ENCODE data around the gene TMEM191C. TPM values are rescaled to one million over a fixed set of nuclear protein-coding genes. Genes with fewer than 3 reads are reported as not detected.

Gene TMEM191C
- total and polyA plus RNA-seq, 10 donors: 0.94 to 6.6 (median 2.9) TPM

DNA sequence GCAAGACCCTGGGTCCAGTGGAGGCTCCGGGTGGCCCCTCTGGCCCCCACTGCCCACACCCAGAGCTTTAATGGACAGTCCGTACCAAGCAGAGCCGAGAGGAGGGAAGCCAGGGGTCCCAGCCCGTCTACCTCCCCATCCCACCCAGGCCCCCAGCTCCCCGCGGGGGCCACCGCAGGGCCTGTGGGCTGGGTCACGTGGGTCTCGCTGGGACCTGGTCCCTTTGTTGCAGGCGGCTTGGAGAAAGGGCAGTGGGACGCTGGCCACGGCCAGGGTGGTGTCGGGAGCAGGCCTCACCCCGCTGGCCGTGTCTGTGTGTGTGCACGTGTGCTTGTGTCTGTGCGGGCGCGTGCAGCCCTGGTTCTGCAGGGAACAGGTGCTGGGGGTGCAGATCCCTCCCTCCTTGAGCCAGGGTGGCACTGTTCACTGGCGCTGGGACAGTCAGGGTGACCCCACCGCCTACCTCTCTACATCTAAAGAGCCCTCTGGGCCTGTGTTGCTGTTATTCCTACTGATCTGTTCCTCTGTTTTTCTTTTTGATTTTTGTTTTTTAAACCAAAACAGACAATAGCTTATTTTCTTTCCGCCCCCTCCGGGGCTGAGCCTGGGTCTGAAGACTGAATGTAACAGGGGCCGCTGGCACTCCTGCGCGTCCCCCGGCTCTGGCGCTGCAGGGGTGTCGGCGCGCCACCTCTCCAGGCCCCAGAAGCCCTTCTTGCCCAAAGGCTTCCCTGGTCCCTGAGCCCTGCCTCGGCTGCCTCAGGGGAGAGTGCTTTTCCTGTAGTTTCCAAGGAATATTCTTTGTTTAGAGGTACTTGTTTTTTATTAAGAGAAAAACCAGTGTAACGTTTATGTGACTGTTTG, 20.1 kb upstream of the TMEM191C start:
- TF ChIP-seq POLR2AphosphoS5 (IDR thresholded peaks at IDR 0.05) (no peak), POLR2A (IDR thresholded peaks at IDR 0.05) (no peak)
- TF ChIP-seq, protein P1, sequence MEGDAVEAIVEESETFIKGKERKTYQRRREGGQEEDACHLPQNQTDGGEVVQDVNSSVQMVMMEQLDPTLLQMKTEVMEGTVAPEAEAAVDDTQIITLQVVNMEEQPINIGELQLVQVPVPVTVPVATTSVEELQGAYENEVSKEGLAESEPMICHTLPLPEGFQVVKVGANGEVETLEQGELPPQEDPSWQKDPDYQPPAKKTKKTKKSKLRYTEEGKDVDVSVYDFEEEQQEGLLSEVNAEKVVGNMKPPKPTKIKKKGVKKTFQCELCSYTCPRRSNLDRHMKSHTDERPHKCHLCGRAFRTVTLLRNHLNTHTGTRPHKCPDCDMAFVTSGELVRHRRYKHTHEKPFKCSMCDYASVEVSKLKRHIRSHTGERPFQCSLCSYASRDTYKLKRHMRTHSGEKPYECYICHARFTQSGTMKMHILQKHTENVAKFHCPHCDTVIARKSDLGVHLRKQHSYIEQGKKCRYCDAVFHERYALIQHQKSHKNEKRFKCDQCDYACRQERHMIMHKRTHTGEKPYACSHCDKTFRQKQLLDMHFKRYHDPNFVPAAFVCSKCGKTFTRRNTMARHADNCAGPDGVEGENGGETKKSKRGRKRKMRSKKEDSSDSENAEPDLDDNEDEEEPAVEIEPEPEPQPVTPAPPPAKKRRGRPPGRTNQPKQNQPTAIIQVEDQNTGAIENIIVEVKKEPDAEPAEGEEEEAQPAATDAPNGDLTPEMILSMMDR (IDR thresholded peaks at IDR 0.05 in 8 of 11, conservative IDR thresholded peaks at IDR 0.05 in 3 of 11): no peak
- Histone ChIP-seq H3K27me3 (replicated peaks in 1 of 7) (no peaks in the 10 kb centered on the region), H3K4me1 (peaks cover 0 to 9% (median 0%) of the 10 kb centered on the region in 6 donors), H3K27ac (no peak overlapping the region), H3K9me3 (no peaks in the 10 kb centered on the region), H3K36me3 (peaks cover 0 to 64% (median 30%) of the 10 kb centered on the region in 6 donors), H3K4me3 (no peak overlapping the region)
- WGBS, 5 donors: 93 to 97% (median 95%) methylated on average over 20 to 33 of the region's 33 CpGs
- intact Hi-C loops (cut with DNase I; ENCODE audit: low total_unique reads): no loop called here
- DNase-seq: peak; percentile 58

DNA sequence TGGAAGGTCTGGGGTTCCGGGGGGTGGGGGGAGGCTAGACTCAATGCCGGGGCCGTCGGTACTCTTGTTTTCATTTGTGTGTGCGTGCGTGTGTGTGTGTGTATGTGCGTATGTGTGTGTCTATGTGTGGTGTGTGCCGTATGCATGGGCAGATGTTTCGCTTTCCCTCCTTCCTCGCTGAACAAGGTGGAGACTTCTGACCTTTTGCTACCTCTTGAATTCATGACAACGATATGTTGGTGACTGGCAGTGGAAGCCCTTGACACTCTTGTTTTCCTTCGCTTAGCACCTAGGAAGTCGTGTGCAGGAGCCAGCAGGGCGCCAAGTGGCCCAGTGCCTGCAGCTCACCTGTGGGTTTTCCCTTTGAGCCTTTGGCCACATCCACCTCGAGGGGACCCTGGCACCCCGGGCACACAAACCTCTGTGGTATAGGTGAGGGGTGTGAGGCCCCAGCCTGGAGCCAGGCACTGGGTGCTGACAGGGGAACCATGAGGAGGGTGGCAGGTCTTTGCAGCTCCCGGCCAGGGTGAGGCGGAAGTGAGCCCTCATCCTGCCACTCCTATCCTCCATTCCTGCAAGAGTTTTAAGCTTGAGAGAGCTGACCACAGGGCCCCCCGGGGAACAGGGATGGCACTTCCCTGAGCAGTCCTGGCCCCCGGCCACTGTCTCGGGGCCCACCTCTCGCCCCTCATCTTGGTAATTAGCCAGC, 19.3 kb upstream of the TMEM191C start:
- intact Hi-C loops (cut with DNase I; ENCODE audit: low total_unique reads): no loop called here
- 88 to 92% (median 89%) methylated on average over 19 to 22 of the region's 22 CpGs for WGBS, 5 donors
- DNase-seq: peak; percentile 55

DNA sequence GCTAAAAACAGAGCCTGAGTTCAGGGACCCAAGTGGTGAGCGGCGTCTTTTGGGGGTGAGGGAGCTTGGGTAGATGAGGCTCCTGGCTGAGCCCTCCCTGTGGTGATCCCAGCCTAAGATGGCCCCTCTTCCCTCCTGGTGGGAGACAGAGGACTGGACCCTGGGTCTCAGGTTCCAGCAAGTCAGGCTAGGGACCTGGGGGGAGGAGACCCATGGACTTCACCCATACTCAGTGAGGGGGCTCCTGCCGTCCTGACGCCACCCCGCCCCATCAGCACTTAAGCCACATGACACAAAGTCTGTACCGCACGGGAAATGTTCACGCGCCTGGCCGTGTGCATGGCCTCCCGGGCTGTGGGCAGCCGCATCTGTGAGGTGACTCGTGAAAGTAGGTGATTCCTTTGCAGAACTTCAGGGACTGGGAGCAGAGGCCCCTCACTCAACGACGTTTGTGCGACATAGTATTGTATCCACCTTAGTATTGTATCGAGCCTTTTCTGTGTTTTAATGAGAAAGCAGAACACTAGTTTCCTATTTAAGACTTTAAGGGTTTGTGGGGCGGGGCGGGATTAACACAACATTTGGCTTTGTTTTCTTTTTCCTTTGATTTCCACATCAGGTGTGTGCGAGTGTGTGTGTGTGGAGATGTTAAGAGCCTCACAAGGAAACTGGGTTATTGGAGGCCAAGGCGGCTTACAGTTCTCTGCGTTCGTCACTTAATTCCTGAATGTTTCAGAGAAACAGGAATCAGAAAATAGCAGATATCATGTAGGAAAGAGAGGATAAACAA, 18.4 kb upstream of the TMEM191C start:
- H3K4me1 ChIP-seq: no peaks in the 10 kb centered on the region
- H3K27me3 ChIP-seq (replicated peaks in 1 of 7): no peaks in the 10 kb centered on the region
- H3K36me3 ChIP-seq: peaks cover 0 to 54% (median 30%) of the 10 kb centered on the region in 6 donors
- no peak overlapping the region for H3K27ac ChIP-seq
- H3K9me3 ChIP-seq: no peaks in the 10 kb centered on the region
- intact Hi-C loops (cut with DNase I; ENCODE audit: low total_unique reads): no loop called here
- 88 to 95% (median 91%) methylated on average over 18 to 23 of the region's 23 CpGs for WGBS, 5 donors
- no peak overlapping the region for H3K4me3 ChIP-seq
- TF ChIP-seq POLR2A (IDR thresholded peaks at IDR 0.05) (no peak), POLR2AphosphoS5 (IDR thresholded peaks at IDR 0.05) (no peak)
- TF ChIP-seq, protein P1 (IDR thresholded peaks at IDR 0.05 in 8 of 11, conservative IDR thresholded peaks at IDR 0.05 in 3 of 11): no peak
- no peak for DNase-seq

More for the DNA sequence above, 19.3 kb upstream of the TMEM191C start:
- H3K27me3 ChIP-seq (replicated peaks in 1 of 7): no peaks in the 10 kb centered on the region
- H3K4me1 ChIP-seq: peaks cover 0 to 7% (median 0%) of the 10 kb centered on the region in 6 donors
- H3K27ac ChIP-seq: no peak overlapping the region
- TF ChIP-seq POLR2AphosphoS5 (IDR thresholded peaks at IDR 0.05): no peak
- TF ChIP-seq POLR2A (IDR thresholded peaks at IDR 0.05): no peak
- TF ChIP-seq, protein P1 (IDR thresholded peaks at IDR 0.05 in 8 of 11, conservative IDR thresholded peaks at IDR 0.05 in 3 of 11): no peak
- no peak overlapping the region for H3K4me3 ChIP-seq
- H3K36me3 ChIP-seq: peaks cover 0 to 63% (median 30%) of the 10 kb centered on the region in 6 donors
- no peaks in the 10 kb centered on the region for H3K9me3 ChIP-seq
